Peyer's patch (tissue), 4 donors: Measurements from ENCODE around the gene TMEM207. TPM values are rescaled to one million over a fixed set of nuclear protein-coding genes. Genes with fewer than 3 reads are reported as not detected.
A peak's percentile ranks its signal among the peaks of the same experiment; 100 is the strongest.

ENCODE experiments used
- DNase-seq, 3 donors: peaks; one replicate each; pipeline ENCODE4 v3.0.0-alpha.2; 2017 to 2019
- H3K27ac ChIP-seq, 4 donors: fragments of 200-600 bp; sonication (generic); one replicate each; pipeline ENCODE4 v1.5.1; 2016 to 2019
- H3K27me3 ChIP-seq, 2 donors: fragments of 200-600 bp; sonication (generic); one replicate each; pipeline ENCODE4 v1.5.1; 2019
- H3K36me3 ChIP-seq, 3 donors: fragments of 200-600 bp; sonication (generic); one replicate each; pipeline ENCODE4 v1.5.1; 2016 to 2019
- H3K4me1 ChIP-seq, 4 donors: fragments of 200-600 bp; sonication (generic); one replicate each; pipeline ENCODE4 v1.5.1; 2016 to 2019
- H3K4me3 ChIP-seq, 4 donors: fragments of 200-600 bp; sonication (generic); 1 replicate in 3 of 4; 2 replicates in 1 of 4; pipeline ENCODE4 v1.5.1; 2016 to 2019; ENCODE audit warnings: mild to moderate bottlenecking in 1 of 4
- H3K9me3 ChIP-seq, 4 donors: fragments of 200-600 bp; sonication (generic); one replicate each; pipeline ENCODE4 v1.5.1; 2016 to 2019; ENCODE audit warnings: mild to moderate bottlenecking in 1 of 4
- CTCF ChIP-seq, 6 experiments: fragments of 450-650 bp in 4 of 6; fragments of 200-600 bp in 2 of 6; sonication (generic) in 1 of 6; IDR thresholded peaks; one replicate each; pipeline ENCODE4 v1.5.1; 2017 to 2019; ENCODE audit warnings: antibody characterized with exemption in 6 of 6, mild to moderate bottlenecking in 3 of 6, moderate library complexity in 1 of 6
- POLR2A ChIP-seq, 2 donors: fragments of 450-650 bp; IDR thresholded peaks; one replicate each; pipeline ENCODE4 v1.5.1; 2017; ENCODE audit warnings: antibody characterized with exemption in 2 of 2, mild to moderate bottlenecking in 2 of 2, moderate library complexity in 2 of 2
- total RNA-seq, 4 donors: library from RNA; depleted of rRNA; stranded (reverse); fragments of >200 nt; gene quantifications; one replicate each; pipeline ENCODE4 v1.1.0, GENCODE V29; 2016

TMEM207 gene
- total RNA-seq, 4 donors from 2014 or later = not detected

GRCh38 chr3:190424478-190425439 lies 24.9 kb downstream of the TMEM207 start:
- Histone ChIP-seq H3K27ac (no peak overlapping the region), H3K4me3 (no peak overlapping the region), H3K9me3 (no peaks in the 10 kb centered on the region), H3K4me1 (no peaks in the 10 kb centered on the region), H3K27me3 (no peaks in the 10 kb centered on the region), H3K36me3 (no peaks in the 10 kb centered on the region)
- DNase-seq = peak in 1 of 3 donors; percentile 49
- peak in 4 of 6 experiments; percentile 49 to 59 (median 52) for TF ChIP-seq CTCF (IDR thresholded peaks at IDR 0.05)
- no peak for TF ChIP-seq POLR2A (IDR thresholded peaks at IDR 0.05)

GRCh38 chr3:190424108-190424477 lies 25.6 kb downstream of the TMEM207 start:
- Histone ChIP-seq H3K9me3 (no peaks in the 10 kb centered on the region), H3K27me3 (no peaks in the 10 kb centered on the region), H3K4me1 (no peaks in the 10 kb centered on the region), H3K36me3 (no peaks in the 10 kb centered on the region), H3K27ac (no peak overlapping the region), H3K4me3 (no peak overlapping the region)
- no peak for DNase-seq
- TF ChIP-seq CTCF (IDR thresholded peaks at IDR 0.05) = no peak
- no peak for TF ChIP-seq POLR2A (IDR thresholded peaks at IDR 0.05)

- no peak for TF ChIP-seq POLR2A (IDR thresholded peaks at IDR 0.05)
- TF ChIP-seq CTCF (IDR thresholded peaks at IDR 0.05) = no peak
- Histone ChIP-seq H3K36me3 (no peaks in the 10 kb centered on the region), H3K4me1 (no peaks in the 10 kb centered on the region), H3K27ac (no peak overlapping the region), H3K27me3 (no peaks in the 10 kb centered on the region), H3K4me3 (no peak overlapping the region), H3K9me3 (no peaks in the 10 kb centered on the region)
- DNase-seq = no peak
Measured at GRCh38 chr3:190414297-190414696, 35.4 kb downstream of the TMEM207 start.

- no peaks in the 10 kb centered on the region for H3K4me1 ChIP-seq
- no peak overlapping the region for H3K27ac ChIP-seq
- no peaks in the 10 kb centered on the region for H3K9me3 ChIP-seq
- no peaks in the 10 kb centered on the region for H3K36me3 ChIP-seq
- H3K27me3 ChIP-seq = no peaks in the 10 kb centered on the region
- no peak for TF ChIP-seq CTCF (IDR thresholded peaks at IDR 0.05)
- TF ChIP-seq POLR2A (IDR thresholded peaks at IDR 0.05) = no peak
- DNase-seq = no peak
- no peak overlapping the region for H3K4me3 ChIP-seq
Measured at GRCh38 chr3:190404715-190405114, 45.0 kb downstream of the TMEM207 start.

GRCh38 chr3:190401963-190402362 lies 47.7 kb downstream of the TMEM207 start:
- Histone ChIP-seq H3K4me3 (no peak overlapping the region), H3K36me3 (no peaks in the 10 kb centered on the region), H3K4me1 (no peaks in the 10 kb centered on the region), H3K27me3 (no peaks in the 10 kb centered on the region), H3K27ac (no peak overlapping the region), H3K9me3 (no peaks in the 10 kb centered on the region)
- DNase-seq = no peak
- TF ChIP-seq CTCF (IDR thresholded peaks at IDR 0.05) (no peak), POLR2A (IDR thresholded peaks at IDR 0.05) (no peak)
